HG03571 (cell line): Measurements from ENCODE around the gene POLR2L.

Experiments used
- ATAC-seq: cut with Tn5 transposase; IDR thresholded peaks from one replicate; pipeline ENCODE4 v1.9.1; 2021; ENCODE audit not compliant: unreplicated experiment

The POLR2L gene

DNA sequence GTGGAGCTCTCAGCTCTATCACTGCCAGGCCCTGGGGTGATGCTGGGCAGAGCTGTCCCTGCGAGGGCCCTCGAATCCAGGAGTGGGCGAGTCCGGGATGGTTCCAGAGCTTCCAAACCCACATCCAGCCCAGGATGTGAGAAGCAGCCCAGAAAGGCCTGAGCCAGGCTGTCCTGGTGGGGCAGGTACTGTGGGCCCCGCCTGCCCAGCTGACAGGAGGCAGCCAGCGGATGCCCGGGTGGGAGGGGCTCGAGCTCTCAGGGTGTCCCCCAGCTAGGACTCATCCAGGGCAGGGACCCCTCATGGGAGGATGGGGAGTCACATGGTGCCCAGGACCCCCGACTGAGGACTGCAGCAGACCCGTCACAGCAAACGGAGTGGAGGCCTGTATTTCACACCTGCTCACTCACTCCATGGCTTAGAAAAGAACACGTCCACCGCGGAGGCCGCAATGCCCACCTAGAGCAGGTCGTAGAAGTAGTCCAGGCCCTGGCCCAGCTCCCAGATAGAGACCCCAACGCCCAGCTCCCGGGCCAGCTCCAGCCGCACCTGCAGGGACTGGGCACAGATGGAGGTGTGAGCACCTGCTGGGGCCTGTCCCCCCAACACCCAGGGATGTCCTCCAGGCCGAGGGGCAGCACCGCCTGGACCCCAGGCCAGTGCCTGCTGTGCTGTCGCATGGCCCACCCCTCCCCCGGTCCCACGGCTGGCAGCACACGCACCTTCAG, 27.2 kb upstream of the POLR2L start:
- ATAC-seq, result no peak

DNA sequence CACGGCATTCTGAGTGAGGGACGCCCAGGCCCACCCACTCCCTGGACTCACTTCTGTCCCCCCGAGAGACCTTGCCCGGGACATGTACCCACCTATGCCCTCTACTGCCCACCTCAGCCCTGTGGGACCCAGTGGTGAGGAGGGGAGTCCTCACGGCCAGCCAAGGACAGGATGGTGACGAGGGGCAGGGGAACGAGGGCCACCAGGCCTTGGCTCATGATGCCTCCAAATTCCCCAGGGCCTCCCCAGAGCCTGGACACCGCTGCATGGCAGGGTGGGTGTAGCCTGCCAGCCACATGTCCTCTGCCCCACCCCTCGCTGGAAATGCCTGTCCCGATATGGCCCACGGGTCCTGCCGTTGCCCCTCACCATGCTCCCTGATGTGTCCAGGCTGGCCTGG, 26.5 kb upstream of the POLR2L start:
- no peak for ATAC-seq

GRCh38 chr11:868394-868793, 26.1 kb upstream of the POLR2L start:
- ATAC-seq, result no peak

GRCh38 chr11:867856-868358, 25.6 kb upstream of the POLR2L start:
- ATAC-seq, result no peak

DNA sequence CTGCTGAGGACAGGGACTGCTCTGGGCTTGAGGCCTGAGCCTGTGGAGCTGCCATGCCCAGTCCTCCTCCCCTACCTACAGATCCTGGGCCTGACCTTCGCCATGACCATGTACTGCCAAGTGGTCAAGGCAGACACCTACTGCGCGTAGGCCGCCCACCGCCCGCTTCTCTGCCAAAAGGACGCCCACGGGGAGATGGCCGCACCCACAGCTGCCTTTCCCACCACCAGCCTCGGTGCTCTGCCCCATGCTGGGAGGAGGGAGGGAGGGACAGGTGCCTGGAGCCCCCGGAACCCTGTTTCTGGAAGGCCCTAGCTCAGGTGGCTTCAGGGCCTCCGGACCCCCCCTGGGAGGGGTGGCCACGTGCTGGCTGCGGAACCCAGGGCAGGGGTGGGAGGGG, 24.2 kb upstream of the POLR2L start:
- ATAC-seq, result no peak

- no peak for ATAC-seq
Observed at GRCh38 chr11:865462-866430, 23.4 kb upstream of the POLR2L start.

- no peak for ATAC-seq
Observed at GRCh38 chr11:864898-865297, 22.6 kb upstream of the POLR2L start.

DNA sequence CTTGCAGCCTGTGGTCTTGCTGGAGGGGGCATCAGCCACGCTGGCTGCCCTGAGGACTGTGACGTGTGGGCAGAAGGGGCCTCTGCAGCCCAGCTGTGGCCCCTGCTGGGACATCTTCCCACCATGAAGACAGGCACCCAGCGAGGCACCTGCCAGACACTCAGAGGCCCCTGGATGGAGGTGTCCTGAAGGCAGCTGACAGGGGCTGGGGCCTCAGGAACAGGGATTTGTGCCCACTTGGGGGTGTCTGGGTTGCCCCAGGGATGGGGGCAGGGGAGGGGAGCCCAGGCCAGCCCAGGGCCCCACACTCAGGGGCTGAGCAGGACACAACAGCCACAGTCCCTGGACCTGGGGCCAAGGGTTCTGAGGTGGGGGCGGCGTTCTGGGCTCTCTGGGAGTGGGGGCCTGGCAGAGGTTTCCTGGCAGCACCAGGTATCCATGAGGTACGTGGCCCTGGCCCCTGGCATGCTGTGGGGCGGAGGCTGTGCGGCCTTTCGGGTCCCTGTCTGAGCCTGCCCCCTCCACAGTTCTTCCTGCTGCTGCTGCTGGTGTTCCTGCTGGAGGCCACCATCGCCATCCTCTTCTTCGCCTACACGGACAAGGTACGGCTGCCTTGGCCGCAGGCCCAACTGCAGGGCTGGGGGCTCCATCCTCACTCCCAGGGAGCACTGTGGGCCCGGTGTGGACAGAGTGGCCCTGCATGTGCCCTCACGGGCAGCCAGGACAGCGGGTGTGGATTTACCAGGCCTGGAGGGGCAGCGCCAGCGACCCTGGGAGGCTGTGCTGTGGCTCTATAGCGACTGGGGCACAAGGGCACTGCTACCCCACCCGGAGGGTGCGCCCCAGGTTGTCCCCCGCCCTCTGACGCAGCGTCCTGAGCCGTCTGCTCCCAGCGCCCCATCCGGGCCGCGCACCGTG, 21.8 kb upstream of the POLR2L start:
- ATAC-seq, result no peak

DNA sequence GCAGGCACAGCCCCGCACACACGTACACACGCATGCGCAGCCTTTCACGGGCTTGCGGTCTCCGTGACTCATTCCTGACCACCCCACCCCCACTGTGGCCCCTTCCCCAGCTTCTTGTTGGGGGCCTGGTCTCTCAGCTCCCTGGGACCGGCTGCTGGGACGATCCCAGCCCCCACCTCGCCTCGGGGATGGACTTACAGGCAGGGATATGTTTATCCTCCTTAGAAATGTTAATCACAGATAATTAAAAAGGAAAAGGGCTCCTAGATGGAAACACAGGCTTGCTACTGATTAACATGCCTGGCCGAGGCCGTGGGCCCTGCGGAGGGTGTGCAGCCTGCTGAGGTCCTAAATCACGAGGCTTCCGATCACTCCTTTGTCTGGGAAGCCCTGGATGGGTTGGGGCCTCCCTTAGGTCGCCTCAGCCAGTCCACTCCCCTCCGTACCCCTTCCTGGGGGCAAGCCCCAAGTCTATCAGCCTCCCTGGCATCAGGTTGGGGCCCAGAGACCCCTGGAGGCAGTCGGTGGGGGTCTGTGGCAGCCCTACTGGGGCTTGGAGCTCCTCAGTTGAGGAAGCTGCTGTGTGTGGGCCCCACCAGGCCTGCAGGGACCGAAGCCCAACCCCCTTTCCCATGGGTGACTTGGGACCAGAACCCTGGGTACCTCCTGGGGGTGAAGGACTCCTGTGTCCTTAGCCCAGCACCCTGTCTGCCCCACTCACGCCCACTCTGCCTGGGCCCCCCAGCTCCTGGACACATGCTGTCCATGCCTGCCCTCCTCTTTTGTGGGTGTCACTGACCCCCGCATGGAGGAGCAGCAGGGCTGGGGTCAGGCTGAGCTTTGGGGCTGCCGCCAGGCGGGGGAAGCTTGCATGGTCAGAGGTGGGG, 20.9 kb upstream of the POLR2L start:
- ATAC-seq, result no peak

DNA sequence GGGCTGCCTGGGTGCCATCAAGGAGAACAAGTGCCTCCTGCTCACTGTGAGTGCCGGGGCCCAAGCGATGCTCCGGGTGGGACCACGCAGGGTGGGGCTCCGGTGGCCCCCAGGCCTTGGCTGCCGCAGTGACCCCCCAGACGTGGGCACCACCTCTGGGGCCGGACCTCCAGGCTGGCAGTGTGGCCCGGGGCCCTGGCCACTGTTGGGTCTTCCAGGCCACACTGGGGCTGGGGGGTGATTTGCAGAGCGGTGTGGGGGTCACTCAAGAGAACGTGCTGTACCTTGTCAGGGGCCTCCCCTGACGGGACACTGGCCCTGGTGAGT, 20.3 kb upstream of the POLR2L start:
- no peak for ATAC-seq

DNA sequence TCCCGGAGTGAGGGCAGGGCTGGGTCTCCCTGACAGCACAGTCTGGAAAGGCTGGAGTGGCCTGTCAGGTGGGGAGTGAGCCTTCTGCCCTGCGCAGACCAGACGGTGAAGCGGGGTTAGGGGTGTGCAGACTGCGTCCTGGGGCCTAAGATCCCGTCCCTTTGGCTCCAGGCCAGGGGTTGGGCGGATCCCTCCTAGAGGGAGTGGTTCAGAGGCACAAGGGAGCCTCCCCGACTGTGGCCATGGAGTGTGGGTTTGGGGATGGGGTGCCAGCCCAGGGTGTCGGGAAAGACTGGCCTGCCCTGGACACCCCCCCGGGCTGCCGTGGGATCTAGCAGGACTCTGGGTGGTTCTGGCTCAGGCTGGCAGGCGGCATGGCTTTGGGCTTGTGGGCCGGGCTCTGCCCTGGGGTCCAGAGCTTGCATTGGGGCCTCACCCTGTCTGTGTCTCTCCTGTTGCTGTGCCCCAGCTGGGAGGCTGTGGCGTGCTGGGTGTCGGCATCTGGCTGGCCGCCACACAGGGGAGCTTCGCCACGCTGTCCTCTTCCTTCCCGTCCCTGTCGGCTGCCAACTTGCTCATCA, 19.8 kb upstream of the POLR2L start:
- ATAC-seq, result no peak

DNA sequence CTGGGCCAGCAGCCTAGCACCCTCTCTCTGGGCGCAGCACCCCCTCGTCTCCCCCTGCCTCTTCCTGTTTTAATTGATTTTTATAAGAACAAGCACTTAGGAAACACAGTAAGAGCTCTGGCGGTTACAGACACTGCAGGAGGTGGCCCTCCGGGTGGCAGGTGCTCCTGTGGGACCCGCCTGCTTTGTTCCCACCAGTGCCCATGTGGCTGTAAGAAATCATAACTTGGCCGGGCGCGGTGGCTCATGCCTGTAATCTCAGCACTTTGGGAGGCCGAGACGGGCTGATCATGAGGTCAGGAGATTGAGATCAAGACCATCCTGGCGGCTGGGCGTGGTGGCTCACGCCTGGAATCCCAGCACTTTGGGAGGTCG, 18.8 kb upstream of the POLR2L start:
- ATAC-seq, result no peak

DNA sequence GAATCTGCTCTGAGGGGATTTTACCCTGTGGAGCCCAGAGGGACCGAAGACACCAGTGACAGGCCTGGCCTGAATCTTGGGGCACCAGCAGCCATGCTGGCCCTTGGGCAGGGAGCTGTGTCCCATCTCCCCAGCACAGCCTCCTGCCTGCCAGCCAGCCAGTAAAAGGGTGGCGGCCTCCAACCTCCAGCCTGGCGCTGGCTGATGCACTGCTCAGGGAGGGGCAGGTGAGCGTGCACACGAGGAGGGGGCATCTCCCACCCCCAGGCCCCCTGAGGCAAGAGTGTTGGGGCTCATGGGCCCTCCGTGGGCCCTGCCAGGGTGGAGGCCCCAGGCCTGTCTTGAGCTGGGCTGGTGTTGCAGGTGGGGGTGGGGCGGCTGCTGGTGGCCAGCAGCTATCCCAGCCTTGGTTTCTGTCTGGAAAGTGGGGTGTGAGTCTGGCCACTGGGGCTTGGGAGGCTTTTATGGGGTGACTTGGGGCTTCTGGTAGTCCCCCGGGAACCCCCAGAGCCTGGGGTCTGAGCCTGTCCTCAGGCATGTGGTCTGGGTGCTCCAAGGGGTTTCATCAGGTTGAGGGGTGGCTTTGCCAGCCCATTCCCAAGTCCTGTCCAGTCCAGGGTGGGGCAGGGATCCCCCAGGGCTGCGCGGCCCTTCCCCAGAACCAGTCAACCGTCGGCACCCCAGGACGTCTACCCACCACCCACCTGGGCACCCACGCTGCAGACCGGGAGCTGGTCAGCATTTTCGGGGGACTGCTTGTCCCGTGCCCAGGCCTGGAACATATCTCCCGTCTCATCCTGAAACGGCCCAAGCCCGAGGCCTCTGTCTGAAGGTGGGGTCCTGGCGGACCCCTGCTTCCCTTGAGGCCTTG, 18.1 kb upstream of the POLR2L start:
- no peak for ATAC-seq

- no peak for ATAC-seq
Observed at GRCh38 chr11:859394-860131, 17.2 kb upstream of the POLR2L start.

DNA sequence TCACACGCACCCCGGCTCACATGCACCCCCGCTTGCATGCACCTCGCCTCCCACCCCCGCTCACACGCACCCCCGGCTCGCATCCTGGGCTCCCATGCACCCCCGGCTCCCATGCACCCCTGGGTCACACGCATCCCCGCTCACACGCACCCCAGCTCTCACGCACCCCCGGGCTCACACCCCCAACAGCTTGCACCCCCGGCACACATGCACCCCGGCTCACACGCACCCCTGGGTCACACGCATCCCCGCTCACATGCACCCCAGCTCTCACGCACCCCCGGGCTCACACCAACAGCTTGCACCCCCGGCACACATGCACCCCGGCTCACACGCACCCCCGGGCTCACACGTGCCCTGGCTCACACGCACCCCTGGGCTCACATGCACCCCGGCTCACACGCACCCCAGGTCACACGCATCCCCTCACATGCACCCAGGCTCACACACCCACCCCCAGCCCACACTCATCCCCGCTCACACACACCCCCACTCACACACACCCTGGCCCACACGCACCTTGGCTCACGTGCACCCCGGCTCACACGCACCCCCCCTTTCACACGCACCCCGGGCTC, 16.5 kb upstream of the POLR2L start:
- ATAC-seq, result no peak

DNA sequence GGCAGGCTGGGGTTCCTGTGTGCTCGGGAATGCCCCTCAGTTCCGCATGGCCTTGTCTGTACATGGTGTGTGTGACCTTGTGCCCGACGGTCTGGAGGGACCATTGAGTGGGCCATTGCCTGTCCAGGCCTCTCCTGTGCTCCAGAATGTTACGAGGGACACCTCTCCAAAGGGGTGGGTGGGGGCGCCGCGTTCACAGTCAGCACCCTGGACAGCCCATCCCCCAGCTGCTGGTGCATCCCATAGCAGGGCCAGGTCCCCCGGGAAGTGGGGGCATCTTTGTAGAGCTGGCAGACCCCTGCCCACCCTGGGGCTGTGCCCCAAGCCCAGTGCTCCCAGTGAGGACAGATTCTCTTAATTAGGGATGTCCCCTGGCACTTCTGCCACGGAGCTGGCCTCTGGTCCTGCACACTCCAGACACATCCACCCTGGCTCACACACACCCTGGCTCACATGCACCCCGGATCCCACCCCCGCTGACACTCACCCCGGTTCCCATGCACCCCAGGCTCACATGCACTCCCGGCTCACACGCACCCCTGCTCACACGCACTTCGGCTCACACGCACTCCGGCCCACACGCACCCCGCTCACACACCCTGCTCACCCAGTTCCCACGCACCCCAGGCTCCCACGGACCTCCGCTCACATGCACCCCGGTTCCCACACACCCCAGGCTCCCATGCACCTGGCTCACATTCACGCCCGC, 15.9 kb upstream of the POLR2L start:
- no peak for ATAC-seq

DNA sequence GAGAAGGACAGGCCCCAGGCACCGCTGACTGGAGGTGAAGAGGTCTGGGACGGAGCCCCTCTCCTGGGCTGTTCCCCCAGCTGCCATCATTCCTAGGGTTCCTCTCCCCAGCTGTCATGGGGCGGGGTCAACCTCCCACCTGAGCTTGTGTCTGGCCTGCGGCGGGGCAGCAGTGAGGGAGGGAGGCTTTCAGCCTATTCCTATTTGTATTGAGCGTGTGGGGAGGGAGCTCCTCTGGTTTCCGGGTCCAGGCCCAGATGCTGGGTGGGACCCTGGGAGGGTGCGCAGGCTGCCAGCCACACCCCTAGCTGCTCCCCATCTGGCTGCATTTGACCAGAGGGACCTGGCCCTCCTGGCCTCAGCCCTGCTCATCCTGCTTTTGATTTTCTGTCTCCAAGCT, 14.1 kb upstream of the POLR2L start:
- ATAC-seq, result no peak
